Measurements from ENCODE around the gene PRR12. TPM values are rescaled to one million over a fixed set of nuclear protein-coding genes. Genes with fewer than 3 reads are reported as not detected.
A peak's percentile ranks its signal among the peaks of the same experiment; 100 is the strongest.

Gene PRR12
- total and polyA plus RNA-seq, 9 of the 15 experiments (the other 6 are each of a cell fraction or from before 2014, with no cell fraction given) = 0.01 to 21.1 (median 0.98) TPM

- TF ChIP-seq HINFP (tag; conservative IDR thresholded peaks at IDR 0.05; ENCODE audit: low read depth) (no peak), ZNF197 (CRISPR knock-in tag; IDR thresholded peaks at IDR 0.05; ENCODE audit: low read depth) (no peak), CHD1 (IDR thresholded peaks at IDR 0.05; ENCODE audit: low read length) (no peak), SREBF2 (CRISPR knock-in tag; IDR thresholded peaks at IDR 0.05) (no peak), TAL1 (IDR thresholded peaks at IDR 0.05) (no peak), TRIM24 (IDR thresholded peaks at IDR 0.05) (0 out of 4 replicates have a peak, but pooled peaks of 1 of the 2 experiments have one; percentile 30), ZNF165 (CRISPR knock-in tag; IDR thresholded peaks at IDR 0.05; ENCODE audit: borderline replicate concordance) (no peak), BRF1 (IDR thresholded peaks at IDR 0.05; ENCODE audit: borderline replicate concordance, extremely low read depth, insufficient read length) (no peak), NRF1 (conservative IDR thresholded peaks at IDR 0.05 in 1 of 2, IDR thresholded peaks at IDR 0.05 in 1 of 2) (peak; percentile 16 to 35; a peak in 3 of 4 replicates), ZKSCAN3 (CRISPR knock-in tag; IDR thresholded peaks at IDR 0.05) (no peak), FOXP1 (CRISPR knock-in tag; IDR thresholded peaks at IDR 0.05) (no peak), ZNF239 (CRISPR knock-in tag; IDR thresholded peaks at IDR 0.05) (no peak), CBX8 (IDR thresholded peaks at IDR 0.05; ENCODE audit: borderline replicate concordance, extremely low read depth, low read depth, low read length, poor library complexity, severe bottlenecking) (no peak), TARDBP (IDR thresholded peaks at IDR 0.05) (no peak), ZNF707 (CRISPR knock-in tag; conservative IDR thresholded peaks at IDR 0.05) (no peak), MTA2 (IDR thresholded peaks at IDR 0.05; ENCODE audit: low read depth) (peak; percentile 10; the same call in 1 of the 2 replicates), ZBTB5 (IDR thresholded peaks at IDR 0.05) (peak; percentile 24; the same call in 1 of the 2 replicates), CCAR2 (IDR thresholded peaks at IDR 0.05; ENCODE audit: low read depth, low read length) (no peak), ZNF431 (CRISPR knock-in tag; IDR thresholded peaks at IDR 0.05) (no peak), ZNF695 (CRISPR knock-in tag; IDR thresholded peaks at IDR 0.05) (no peak), ZNF830 (CRISPR knock-in tag; IDR thresholded peaks at IDR 0.05) (no peak), NR2C2 (CRISPR knock-in tag; IDR thresholded peaks at IDR 0.05) (0 out of 2 replicates have a peak, but pooled peaks have one; percentile 59), NR2C2 (tag; IDR thresholded peaks at IDR 0.05) (peak; percentile 79; the same call in 1 of the 2 replicates), ZFP91 (CRISPR knock-in tag; IDR thresholded peaks at IDR 0.05) (no peak)
These were observed 2.5 kb downstream of the PRR12 start (continued) for GRCh38 chr19:49593233-49594113.

Data from K562 (cell line).